ENCODE measurements around the gene MTF1.

MTF1 gene

DNA sequence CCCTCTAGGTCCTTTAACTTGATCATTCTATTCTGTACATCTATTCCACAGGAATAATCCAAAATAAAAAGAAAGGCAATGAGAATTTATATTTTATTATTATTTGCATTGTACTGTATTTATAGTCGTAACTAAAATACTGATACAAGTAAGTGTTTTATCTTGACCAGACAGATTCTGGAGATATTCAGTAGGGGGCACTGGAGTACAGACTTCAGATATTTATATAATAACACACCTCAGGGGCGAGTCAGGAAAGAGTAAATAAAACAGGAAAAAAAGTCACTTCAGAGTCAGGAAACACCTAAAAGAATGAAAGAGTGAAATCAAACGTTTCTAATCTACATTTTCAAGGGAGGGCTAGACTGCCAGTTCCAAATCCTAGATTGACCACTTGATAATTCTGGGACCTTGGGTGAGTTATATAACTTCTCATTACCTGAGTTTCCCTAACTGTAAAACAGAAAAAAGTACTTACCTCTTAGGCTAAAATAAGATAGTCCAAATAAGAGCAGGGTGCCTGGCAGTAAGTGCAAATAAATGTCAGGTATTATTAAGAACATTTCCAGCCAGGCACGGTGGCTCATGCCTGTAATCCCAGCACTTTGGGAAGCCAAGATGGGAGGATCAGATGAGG, 31.1 kb upstream of the MTF1 start:
- DNase-seq (ENCODE audit: insufficient read length) (no peak), FAIRE-seq (peak; percentile 38)
- TF ChIP-seq POLR2A (IDR thresholded peaks at IDR 0.05; ENCODE audit: low read depth, low read length) (no peak), TAF1 (IDR thresholded peaks at IDR 0.05; ENCODE audit: borderline replicate concordance, low read depth, low read length) (no peak), POLR2AphosphoS5 (IDR thresholded peaks at IDR 0.05; ENCODE audit: low read depth, low read length) (no peak)

DNA sequence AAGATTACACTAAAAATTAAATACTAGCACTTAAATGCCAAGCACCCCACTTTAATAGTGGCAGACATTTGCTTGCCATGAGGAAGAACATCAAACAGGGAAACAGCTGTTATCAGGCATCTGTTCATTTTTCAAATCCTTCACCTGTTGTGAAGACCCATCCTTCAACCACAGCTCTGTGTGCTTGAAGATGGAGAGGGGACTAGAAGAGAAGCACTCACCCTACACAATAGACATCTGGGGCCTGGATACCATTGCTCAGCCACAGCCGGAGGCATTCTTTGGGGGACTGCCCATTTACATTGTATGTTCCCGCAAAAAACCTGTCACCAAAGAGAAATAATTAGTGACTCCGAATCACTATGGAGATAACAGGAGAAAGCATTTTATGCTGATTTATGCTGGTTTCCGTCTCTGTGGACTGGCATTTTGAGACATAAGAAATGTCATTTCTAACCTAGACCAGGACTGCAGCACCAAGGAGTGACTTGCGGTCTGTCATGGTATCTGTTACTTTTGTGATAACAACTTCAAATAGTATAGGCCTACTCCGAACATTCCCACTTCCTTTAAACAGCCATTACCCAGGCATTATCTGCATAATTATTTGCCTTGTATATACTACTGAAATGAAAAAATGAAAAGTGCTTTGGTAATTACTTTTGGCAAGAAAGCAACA, 28.8 kb upstream of the MTF1 start:
- no peak for DNase-seq (ENCODE audit: insufficient read length)
- no peak for TF ChIP-seq POLR2A (IDR thresholded peaks at IDR 0.05; ENCODE audit: low read depth, low read length)
- TF ChIP-seq POLR2AphosphoS5 (IDR thresholded peaks at IDR 0.05; ENCODE audit: low read depth, low read length) = no peak
- no peak for TF ChIP-seq TAF1 (IDR thresholded peaks at IDR 0.05; ENCODE audit: borderline replicate concordance, low read depth, low read length)
- FAIRE-seq = no peak

DNA sequence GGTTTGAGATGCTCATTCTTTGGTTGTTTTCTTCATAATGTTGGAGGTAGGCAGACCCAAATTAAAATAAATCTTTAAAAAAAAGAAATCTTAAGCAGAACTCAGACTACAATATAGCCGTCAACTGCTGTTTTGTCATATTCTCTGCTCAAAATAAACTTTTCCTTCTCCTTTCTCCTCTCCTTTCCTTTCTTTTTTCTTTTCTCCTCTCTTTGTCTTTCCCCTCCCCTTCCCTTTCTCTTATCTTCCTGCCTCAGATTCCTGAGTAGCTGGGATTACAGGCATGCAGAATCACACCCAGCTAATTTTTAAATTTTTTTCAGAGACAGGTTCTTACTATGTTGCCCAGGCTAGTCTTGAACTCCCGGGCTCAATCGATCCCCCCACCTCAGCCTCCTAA, 24.8 kb upstream of the MTF1 start:
- TF ChIP-seq TAF1 (IDR thresholded peaks at IDR 0.05; ENCODE audit: borderline replicate concordance, low read depth, low read length) (no peak), POLR2A (IDR thresholded peaks at IDR 0.05; ENCODE audit: low read depth, low read length) (no peak), POLR2AphosphoS5 (IDR thresholded peaks at IDR 0.05; ENCODE audit: low read depth, low read length) (no peak)
- FAIRE-seq = no peak
- DNase-seq (ENCODE audit: insufficient read length) = no peak

DNA sequence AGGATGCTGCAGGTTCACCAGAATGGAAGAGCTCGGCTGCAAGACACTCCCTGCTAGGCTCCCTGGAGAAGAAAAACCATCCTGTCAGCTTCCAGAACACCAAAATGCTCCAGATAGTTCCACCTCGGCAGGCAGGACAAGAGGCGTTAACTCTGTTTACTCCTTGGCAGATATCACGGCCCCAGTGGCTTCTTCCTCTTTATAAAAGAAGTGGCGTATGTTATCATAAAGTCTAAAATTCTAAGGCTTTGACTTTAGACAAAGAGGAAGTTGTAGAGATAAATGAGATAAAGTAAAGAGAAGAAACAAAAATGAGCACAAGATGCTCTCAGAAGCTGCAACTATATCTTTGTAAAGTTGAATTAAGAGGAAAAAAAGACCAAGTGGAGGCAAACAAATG, 24.3 kb upstream of the MTF1 start:
- no peak for FAIRE-seq
- DNase-seq (ENCODE audit: insufficient read length) = no peak
- TF ChIP-seq TAF1 (IDR thresholded peaks at IDR 0.05; ENCODE audit: borderline replicate concordance, low read depth, low read length) (no peak), POLR2A (IDR thresholded peaks at IDR 0.05; ENCODE audit: low read depth, low read length) (no peak), POLR2AphosphoS5 (IDR thresholded peaks at IDR 0.05; ENCODE audit: low read depth, low read length) (no peak)

DNA sequence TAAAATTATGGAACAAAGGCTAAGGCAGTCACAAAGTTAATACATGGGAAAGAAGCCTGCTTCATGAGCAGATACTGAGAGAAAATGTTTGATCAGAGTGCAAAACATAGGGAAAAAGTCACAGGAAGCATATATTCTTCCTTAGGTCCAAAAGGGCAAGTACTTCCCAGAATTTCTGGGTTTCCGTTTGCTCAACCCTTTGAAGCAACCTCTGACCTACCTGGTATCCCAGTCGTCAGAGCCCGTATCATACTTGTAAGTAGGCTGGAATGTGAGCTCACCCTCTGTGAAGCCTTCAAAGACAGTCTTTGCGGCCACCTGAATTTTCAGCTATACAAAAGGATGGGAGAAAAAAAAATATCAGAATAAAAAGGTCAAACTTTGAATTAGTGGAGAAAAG, 20.5 kb upstream of the MTF1 start:
- FAIRE-seq (no peak), DNase-seq (ENCODE audit: insufficient read length) (no peak)
- TF ChIP-seq TAF1 (IDR thresholded peaks at IDR 0.05; ENCODE audit: borderline replicate concordance, low read depth, low read length) (no peak), POLR2A (IDR thresholded peaks at IDR 0.05; ENCODE audit: low read depth, low read length) (no peak), POLR2AphosphoS5 (IDR thresholded peaks at IDR 0.05; ENCODE audit: low read depth, low read length) (no peak)

DNA sequence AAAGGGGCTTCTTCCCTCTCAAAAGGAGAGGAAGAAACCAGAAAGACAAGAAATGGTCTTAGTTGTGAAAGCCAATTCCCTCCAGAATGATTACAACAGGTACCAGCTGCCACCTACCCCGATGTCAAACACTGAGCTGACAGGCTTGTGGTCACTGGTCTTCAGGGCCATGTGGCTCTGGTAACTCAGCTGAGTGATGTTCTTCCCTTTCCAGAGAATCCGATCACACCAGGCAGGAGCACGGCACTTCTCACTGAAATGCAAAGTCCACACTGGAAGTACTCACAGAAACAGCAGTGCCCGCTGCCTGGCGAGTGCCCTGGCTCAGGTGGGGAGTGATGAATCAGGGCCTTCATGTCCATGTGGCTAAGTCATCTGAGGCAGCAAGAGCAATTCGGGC, 18.7 kb upstream of the MTF1 start:
- FAIRE-seq (no peak), DNase-seq (ENCODE audit: insufficient read length) (no peak)
- TF ChIP-seq TAF1 (IDR thresholded peaks at IDR 0.05; ENCODE audit: borderline replicate concordance, low read depth, low read length) = no peak
- no peak for TF ChIP-seq POLR2A (IDR thresholded peaks at IDR 0.05; ENCODE audit: low read depth, low read length)
- TF ChIP-seq POLR2AphosphoS5 (IDR thresholded peaks at IDR 0.05; ENCODE audit: low read depth, low read length) = no peak

DNA sequence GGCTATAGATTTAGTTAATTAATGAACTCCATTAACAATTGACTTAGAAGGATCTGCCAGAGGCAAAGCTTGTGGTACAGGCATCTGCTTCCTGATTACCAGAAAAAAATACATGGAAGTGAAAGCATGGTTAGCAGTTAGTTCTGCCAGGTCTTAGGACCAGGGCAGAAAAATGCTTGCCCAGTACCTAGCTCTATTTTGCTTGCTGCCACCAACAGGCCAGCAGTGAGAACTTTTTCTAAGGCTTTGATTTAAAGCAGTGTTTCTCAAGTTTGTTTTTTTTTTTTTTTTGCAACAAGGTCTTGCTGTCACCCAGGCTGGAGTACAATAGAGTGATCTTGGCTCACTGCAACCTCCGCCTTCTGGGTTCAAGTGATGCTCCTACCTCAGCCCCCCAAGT, 16.4 kb upstream of the MTF1 start:
- no peak for FAIRE-seq
- TF ChIP-seq POLR2AphosphoS5 (IDR thresholded peaks at IDR 0.05; ENCODE audit: low read depth, low read length) (no peak), POLR2A (IDR thresholded peaks at IDR 0.05; ENCODE audit: low read depth, low read length) (no peak), TAF1 (IDR thresholded peaks at IDR 0.05; ENCODE audit: borderline replicate concordance, low read depth, low read length) (no peak)
- DNase-seq (ENCODE audit: insufficient read length) = no peak

DNA sequence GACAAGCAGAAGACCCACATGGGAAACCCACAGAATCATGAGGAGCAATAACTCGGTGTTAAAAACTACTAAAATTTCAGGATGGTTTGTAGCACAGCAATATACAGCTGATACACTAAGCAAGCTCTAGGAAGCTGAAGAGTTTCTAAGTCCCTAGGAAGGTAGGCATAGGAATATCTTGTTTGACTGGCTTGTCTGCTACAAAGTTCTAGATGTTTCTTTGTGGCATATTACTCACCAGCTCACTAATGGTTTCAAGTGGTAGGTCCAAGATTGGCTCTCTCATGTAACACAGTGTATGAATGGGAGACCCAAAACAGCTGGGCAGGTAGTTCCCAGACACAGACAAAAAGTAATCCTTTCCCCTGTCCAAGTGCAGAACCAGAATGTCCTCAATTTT, 13.3 kb upstream of the MTF1 start:
- FAIRE-seq (no peak), DNase-seq (ENCODE audit: insufficient read length) (no peak)
- TF ChIP-seq POLR2A (IDR thresholded peaks at IDR 0.05; ENCODE audit: low read depth, low read length) = no peak
- no peak for TF ChIP-seq TAF1 (IDR thresholded peaks at IDR 0.05; ENCODE audit: borderline replicate concordance, low read depth, low read length)
- no peak for TF ChIP-seq POLR2AphosphoS5 (IDR thresholded peaks at IDR 0.05; ENCODE audit: low read depth, low read length)

DNA sequence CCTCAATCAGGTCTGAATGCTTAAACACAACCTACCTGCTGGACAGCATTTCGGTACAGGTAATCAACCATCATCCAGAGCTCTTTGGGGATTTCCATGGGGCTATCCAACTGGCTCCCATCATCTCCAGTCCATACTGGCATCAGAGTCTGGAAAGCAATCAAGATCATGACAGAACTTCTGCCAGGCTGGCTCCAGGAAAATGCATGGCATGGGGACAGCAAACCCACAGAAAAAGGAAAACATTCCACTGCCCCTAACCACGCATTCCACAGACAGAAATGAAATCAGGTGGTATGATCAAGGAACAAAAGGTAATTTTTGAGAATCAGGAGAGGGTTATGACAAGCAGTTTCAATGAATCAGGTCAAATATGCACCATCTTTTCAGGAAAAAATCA, 9.1 kb upstream of the MTF1 start:
- TF ChIP-seq POLR2A (IDR thresholded peaks at IDR 0.05; ENCODE audit: low read depth, low read length) (no peak), TAF1 (IDR thresholded peaks at IDR 0.05; ENCODE audit: borderline replicate concordance, low read depth, low read length) (no peak), POLR2AphosphoS5 (IDR thresholded peaks at IDR 0.05; ENCODE audit: low read depth, low read length) (no peak)
- no peak for DNase-seq (ENCODE audit: insufficient read length)
- FAIRE-seq = no peak

DNA sequence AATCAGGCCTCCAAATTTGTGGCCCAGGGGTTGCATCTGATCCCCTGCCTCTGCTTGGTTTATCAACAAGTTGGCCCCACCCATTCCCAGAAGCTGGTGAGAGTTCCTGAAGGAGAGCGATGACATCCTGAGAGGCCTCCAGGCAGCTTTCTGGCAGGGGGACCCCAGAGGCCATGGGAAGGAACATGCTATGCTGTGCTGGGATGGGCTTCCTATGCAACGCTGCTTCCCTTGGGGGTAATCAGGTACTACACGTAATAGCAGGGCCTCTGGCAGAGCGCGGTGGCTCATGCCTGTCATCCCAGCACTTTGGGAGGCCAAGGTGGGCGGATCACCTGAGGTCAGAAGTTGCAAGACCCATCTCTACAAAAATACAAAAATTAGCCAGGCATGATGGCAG, 8.4 kb upstream of the MTF1 start:
- FAIRE-seq (no peak), DNase-seq (ENCODE audit: insufficient read length) (no peak)
- TF ChIP-seq TAF1 (IDR thresholded peaks at IDR 0.05; ENCODE audit: borderline replicate concordance, low read depth, low read length) = no peak

DNA sequence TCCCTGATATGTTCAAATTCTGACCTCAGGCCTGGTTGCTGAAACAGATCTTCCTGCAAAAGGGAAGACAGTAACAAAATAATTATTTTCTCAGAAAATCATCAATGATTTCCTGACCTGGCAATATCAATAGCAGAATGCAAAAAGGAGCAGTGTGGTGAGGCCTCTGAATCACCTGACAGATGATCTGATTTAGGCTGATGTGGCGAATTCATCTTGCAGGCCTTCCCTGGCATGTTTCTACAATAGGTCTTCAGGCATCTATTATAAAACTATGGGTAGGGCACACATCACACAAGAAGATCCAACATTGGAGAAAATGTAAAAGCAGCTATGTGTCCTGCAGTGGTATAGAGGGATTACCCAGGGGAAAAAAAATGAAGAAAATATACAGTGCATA, 7.1 kb upstream of the MTF1 start:
- TF ChIP-seq POLR2AphosphoS5 (IDR thresholded peaks at IDR 0.05; ENCODE audit: low read depth, low read length) = no peak
- no peak for TF ChIP-seq POLR2A (IDR thresholded peaks at IDR 0.05; ENCODE audit: low read depth, low read length)
- TF ChIP-seq TAF1 (IDR thresholded peaks at IDR 0.05; ENCODE audit: borderline replicate concordance, low read depth, low read length) = no peak
- no peak for FAIRE-seq
- DNase-seq (ENCODE audit: insufficient read length) = no peak

DNA sequence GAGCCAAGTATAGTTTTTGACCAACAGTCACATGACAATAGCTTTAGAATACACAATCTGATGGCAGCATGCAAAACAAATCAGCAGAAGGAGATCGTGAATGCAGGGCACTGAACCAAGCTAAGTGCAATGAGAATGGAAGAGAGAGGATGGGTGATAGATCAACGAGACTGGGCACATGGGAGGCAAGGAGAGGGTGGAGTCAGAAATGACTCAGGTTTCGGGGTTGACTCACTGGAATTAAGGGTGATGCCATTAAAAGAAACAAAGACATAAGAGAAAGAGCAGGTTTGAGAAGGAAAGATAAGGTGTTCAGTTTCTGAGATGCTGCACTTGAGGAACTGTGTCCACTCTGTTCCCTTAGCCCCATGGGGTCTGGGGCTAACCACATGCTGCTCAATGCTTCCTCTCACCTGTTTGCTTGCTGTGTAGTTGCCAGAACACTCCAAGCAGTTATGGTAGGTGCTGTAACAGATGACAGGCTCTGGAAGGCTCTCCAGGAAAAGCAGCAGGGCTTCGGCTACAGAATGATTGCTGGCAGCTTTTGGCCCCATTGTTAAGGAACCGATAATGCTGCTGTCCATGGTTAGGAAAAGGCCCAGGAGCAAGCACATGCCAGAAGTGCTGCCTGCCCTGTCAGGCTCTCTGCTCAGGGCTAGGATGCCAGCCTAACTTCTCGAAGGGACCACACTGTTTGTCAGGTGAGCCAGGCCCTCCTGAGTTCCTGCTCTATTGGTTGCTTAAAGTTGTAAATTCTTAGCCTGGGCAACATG, 6.1 kb upstream of the MTF1 start:
- TF ChIP-seq POLR2AphosphoS5 (IDR thresholded peaks at IDR 0.05; ENCODE audit: low read depth, low read length) (no peak), TAF1 (IDR thresholded peaks at IDR 0.05; ENCODE audit: borderline replicate concordance, low read depth, low read length) (no peak), POLR2A (IDR thresholded peaks at IDR 0.05; ENCODE audit: low read depth, low read length) (no peak)
- no peak for DNase-seq (ENCODE audit: insufficient read length)
- no peak for FAIRE-seq

Data from GM12892 (cell line).